Glutamatergic neuron (in vitro differentiated cells): ENCODE measurements around the gene CSRP2. TPM values are rescaled to one million over a fixed set of nuclear protein-coding genes. Genes with fewer than 3 reads are reported as not detected.

Experiments
- DNase-seq: peaks from one replicate; pipeline ENCODE4 v3.0.0; 2022
- H3K27ac Mint-ChIP-seq: one replicate; pipeline ENCODE4 v1.8.0; 2020; ENCODE audit warnings: mild to moderate bottlenecking, mixed read lengths, inconsistent platforms; ENCODE audit not compliant: unreplicated experiment
- H3K27me3 Mint-ChIP-seq: one replicate; pipeline ENCODE4 v1.8.0; 2020; ENCODE audit warnings: mild to moderate bottlenecking, moderate library complexity, mixed read lengths, inconsistent platforms; ENCODE audit not compliant: unreplicated experiment
- H3K36me3 Mint-ChIP-seq: one replicate; pipeline ENCODE4 v1.8.0; 2020; ENCODE audit warnings: mild to moderate bottlenecking, mixed read lengths, inconsistent platforms; ENCODE audit not compliant: unreplicated experiment
- H3K4me1 Mint-ChIP-seq: one replicate; pipeline ENCODE4 v1.8.0; 2020; ENCODE audit warnings: mild to moderate bottlenecking, low read depth, mixed read lengths, inconsistent platforms; ENCODE audit not compliant: unreplicated experiment
- H3K4me3 Mint-ChIP-seq: one replicate; pipeline ENCODE4 v1.8.0; 2020; ENCODE audit warnings: mild to moderate bottlenecking, mixed read lengths, inconsistent platforms; ENCODE audit not compliant: unreplicated experiment
- H3K9me3 Mint-ChIP-seq: one replicate; pipeline ENCODE4 v1.8.0; 2020; ENCODE audit warnings: mild to moderate bottlenecking, moderate library complexity, mixed read lengths, inconsistent platforms; ENCODE audit not compliant: unreplicated experiment
- total RNA-seq: library from RNA; stranded (reverse); fragmentation: NEBNext Ultra II Directional; extraction: Animal tissue kit (Norgen Biotek cat#: 25700); gene quantifications from one replicate; pipeline ENCODE4 v1.2.1, GENCODE V29; 2021; ENCODE audit not compliant: unreplicated experiment
- TF ChIP-seq, protein P1 (sequence below): fragments of 200-600 bp; sonication (generic); IDR thresholded peaks from one replicate; pipeline ENCODE4 v1.5.0; 2021; ENCODE audit not compliant: partially characterized antibody, unreplicated experiment

The CSRP2 gene
- total RNA-seq, 1 donor from 2014 or later, result 50.5 TPM

DNA sequence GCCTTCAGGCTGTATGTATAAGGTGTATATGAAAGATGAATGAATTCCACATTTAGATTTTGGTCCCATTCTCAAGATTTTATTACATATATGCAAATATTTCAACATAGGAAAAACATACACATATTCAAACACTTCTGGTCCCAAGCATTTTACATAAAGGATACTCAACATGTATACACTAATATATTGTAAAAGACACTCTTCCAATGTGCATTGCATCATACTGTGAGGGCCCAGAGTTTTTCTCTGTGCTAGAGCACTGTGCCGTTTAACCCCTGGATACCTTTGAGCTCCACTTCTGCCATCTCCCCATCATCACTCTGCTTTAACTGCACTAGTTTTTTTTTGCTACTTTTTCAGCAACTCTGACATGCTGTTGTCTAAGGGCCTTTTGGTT, 66.8 kb downstream of the CSRP2 start:
- H3K27ac Mint-ChIP-seq, result peak overlapping the region; percentile 19
- H3K4me3 Mint-ChIP-seq, result no peak overlapping the region
- TF ChIP-seq, protein P1, sequence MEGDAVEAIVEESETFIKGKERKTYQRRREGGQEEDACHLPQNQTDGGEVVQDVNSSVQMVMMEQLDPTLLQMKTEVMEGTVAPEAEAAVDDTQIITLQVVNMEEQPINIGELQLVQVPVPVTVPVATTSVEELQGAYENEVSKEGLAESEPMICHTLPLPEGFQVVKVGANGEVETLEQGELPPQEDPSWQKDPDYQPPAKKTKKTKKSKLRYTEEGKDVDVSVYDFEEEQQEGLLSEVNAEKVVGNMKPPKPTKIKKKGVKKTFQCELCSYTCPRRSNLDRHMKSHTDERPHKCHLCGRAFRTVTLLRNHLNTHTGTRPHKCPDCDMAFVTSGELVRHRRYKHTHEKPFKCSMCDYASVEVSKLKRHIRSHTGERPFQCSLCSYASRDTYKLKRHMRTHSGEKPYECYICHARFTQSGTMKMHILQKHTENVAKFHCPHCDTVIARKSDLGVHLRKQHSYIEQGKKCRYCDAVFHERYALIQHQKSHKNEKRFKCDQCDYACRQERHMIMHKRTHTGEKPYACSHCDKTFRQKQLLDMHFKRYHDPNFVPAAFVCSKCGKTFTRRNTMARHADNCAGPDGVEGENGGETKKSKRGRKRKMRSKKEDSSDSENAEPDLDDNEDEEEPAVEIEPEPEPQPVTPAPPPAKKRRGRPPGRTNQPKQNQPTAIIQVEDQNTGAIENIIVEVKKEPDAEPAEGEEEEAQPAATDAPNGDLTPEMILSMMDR, result no peak
- H3K27me3 Mint-ChIP-seq, result no peaks in the 10 kb centered on the region
- no peak for DNase-seq
- H3K9me3 Mint-ChIP-seq, result no peaks in the 10 kb centered on the region
- H3K4me1 Mint-ChIP-seq, result no peaks in the 10 kb centered on the region
- no peaks in the 10 kb centered on the region for H3K36me3 Mint-ChIP-seq

DNA sequence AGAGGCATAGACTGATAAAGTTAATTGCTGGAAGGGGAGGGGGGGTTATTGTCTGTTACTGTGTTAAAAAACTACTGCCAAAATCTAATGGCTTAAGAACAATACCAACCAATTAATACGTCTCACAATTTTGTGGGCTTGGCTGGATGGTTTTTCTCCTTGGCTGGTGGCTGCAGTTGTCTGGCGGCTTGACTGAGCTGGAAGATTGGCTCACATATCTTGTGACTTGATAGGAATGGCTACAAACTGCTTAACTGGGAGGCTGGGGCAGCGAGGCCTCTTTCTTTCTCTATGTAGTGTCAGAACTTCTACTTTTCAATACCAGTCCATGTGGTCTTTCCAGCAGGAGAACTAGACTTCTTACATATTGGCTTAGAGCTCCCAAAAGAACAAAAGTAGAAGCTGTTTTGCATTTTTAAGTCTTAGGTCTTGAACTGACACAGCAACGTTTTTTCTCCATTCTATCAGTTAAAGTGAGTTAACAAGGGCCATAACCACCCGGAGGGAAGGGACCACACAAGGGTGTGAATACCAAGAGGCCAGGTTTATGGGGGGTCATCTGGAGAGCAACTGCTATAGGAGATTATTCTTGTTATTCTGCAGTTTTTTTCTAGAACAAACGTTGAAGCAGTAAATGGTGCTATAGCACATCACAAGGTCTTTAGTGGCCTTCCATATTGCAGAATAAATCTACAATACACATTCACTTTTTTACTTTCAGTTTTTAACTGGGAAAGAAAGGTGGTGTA, 68.0 kb downstream of the CSRP2 start:
- no peaks in the 10 kb centered on the region for H3K9me3 Mint-ChIP-seq
- no peaks in the 10 kb centered on the region for H3K36me3 Mint-ChIP-seq
- H3K4me1 Mint-ChIP-seq, result no peaks in the 10 kb centered on the region
- H3K4me3 Mint-ChIP-seq, result no peak overlapping the region
- no peak overlapping the region for H3K27ac Mint-ChIP-seq
- no peak for DNase-seq
- TF ChIP-seq, protein P1, result no peak
- no peaks in the 10 kb centered on the region for H3K27me3 Mint-ChIP-seq

Other genes starting within 250 kb of the CSRP2 start
- 95.5 TPM for gene ZDHHC17, start 114.9 kb downstream of the CSRP2 start, total RNA-seq
- gene E2F7, start 186.6 kb upstream of the CSRP2 start, total RNA-seq, result 4.2 TPM